ENCODE results near the gene AMZ1.
"Not testable (repeated sequence)": the region's sequence is repeated elsewhere in the genome, so short reads cannot be mapped to it uniquely, and the experiment has no call there.

The AMZ1 gene

GRCh38 chr7:2670171-2670570 lies 17.8 kb upstream of the AMZ1 start:
- DNase-seq = no peak

GRCh38 chr7:2670720-2671391 lies 17.1 kb upstream of the AMZ1 start:
- peak; percentile 87 for DNase-seq

- DNase-seq = not testable (repeated sequence)
Measured at GRCh38 chr7:2673214-2673613, 14.8 kb upstream of the AMZ1 start.

GRCh38 chr7:2673934-2674333 lies 14.1 kb upstream of the AMZ1 start:
- no peak for DNase-seq

GRCh38 chr7:2675256-2675764 lies 12.7 kb upstream of the AMZ1 start:
- no peak for DNase-seq

- peak; percentile 59 for DNase-seq
Measured at GRCh38 chr7:2676576-2676975, 11.4 kb upstream of the AMZ1 start.

GRCh38 chr7:2678454-2678853 lies 9.5 kb upstream of the AMZ1 start:
- not testable (repeated sequence) for DNase-seq

- not testable (repeated sequence) for DNase-seq
Measured at GRCh38 chr7:2679135-2680127, 8.6 kb upstream of the AMZ1 start.

- DNase-seq = no peak
Measured at GRCh38 chr7:2680256-2680655, 7.7 kb upstream of the AMZ1 start.

GRCh38 chr7:2680792-2681490 lies 7.1 kb upstream of the AMZ1 start:
- peak; percentile 86 for DNase-seq

GRCh38 chr7:2681929-2682799 lies 5.8 kb upstream of the AMZ1 start:
- no peak for DNase-seq

GRCh38 chr7:2684501-2684900 lies 3.5 kb upstream of the AMZ1 start:
- no peak for DNase-seq

GRCh38 chr7:2686101-2686500 lies 1.9 kb upstream of the AMZ1 start:
- DNase-seq = no peak

GRCh38 chr7:2687338-2687869 lies 598 bp upstream of the AMZ1 start:
- no peak for DNase-seq

- DNase-seq = no peak
Measured at GRCh38 chr7:2688409-2689342, 674 bp downstream of the AMZ1 start.

- no peak for DNase-seq
Measured at GRCh38 chr7:2689343-2689847, 1.4 kb downstream of the AMZ1 start.

GRCh38 chr7:2689951-2690705 lies 2.1 kb downstream of the AMZ1 start:
- DNase-seq = no peak

- no peak for DNase-seq
Measured at GRCh38 chr7:2691011-2691707, 3.2 kb downstream of the AMZ1 start.

- not testable (repeated sequence) for DNase-seq
Measured at GRCh38 chr7:2691932-2692439, 4.0 kb downstream of the AMZ1 start.

All from islet precursor cell (in vitro differentiated cells).